Loucy (cell line): ENCODE data around the gene GNAL.

Experiments
- H2AFZ ChIP-seq: fragments of 200-600 bp; sonication (generic); 2 replicates; pipeline ENCODE4 v1.6.0; 2016; ENCODE audit warnings: antibody characterized with exemption, mild to moderate bottlenecking, low read length, moderate library complexity
- H3F3A ChIP-seq: fragments of 200-600 bp; 2 replicates; pipeline ENCODE4 v1.6.0; 2016; ENCODE audit warnings: antibody characterized with exemption, low read depth, mild to moderate bottlenecking
- H3K27me3 ChIP-seq: fragments of 200-600 bp; sonication (generic); 2 replicates; pipeline ENCODE4 v1.6.1; 2014; ENCODE audit warnings: low read length, mild to moderate bottlenecking; ENCODE audit not compliant: insufficient read depth, poor library complexity, severe bottlenecking
- H3K36me3 ChIP-seq: fragments of 200-600 bp; sonication (generic); 2 replicates; pipeline ENCODE4 v1.6.1; 2016; ENCODE audit warnings: low read length; ENCODE audit not compliant: insufficient read depth
- H3K4me1 ChIP-seq: fragments of 200-600 bp; sonication (generic); 2 replicates; pipeline ENCODE4 v1.5.1; 2014; ENCODE audit warnings: low read length, mild to moderate bottlenecking; ENCODE audit not compliant: insufficient read depth, poor library complexity, severe bottlenecking
- H3K4me2 ChIP-seq: fragments of 200-600 bp; sonication (generic); 2 replicates; pipeline ENCODE4 v1.6.0; 2014; ENCODE audit warnings: antibody characterized with exemption, low read length, low read depth, mild to moderate bottlenecking; ENCODE audit not compliant: poor library complexity, severe bottlenecking
- H3K4me3 ChIP-seq: fragments of 200-600 bp; sonication (generic); 2 replicates; pipeline ENCODE4 v1.5.1; 2014; ENCODE audit warnings: low read length, mild to moderate bottlenecking, mixed read lengths; ENCODE audit not compliant: poor library complexity, severe bottlenecking
- H3K79me2 ChIP-seq: fragments of 200-600 bp; sonication (generic); 2 replicates; pipeline ENCODE4 v1.6.1; 2014; ENCODE audit warnings: low read length; ENCODE audit not compliant: insufficient read depth
- H3K9ac ChIP-seq: fragments of 200-600 bp; sonication (generic); 2 replicates; pipeline ENCODE4 v1.6.0; 2014; ENCODE audit warnings: mild to moderate bottlenecking, low read depth, low read length, moderate library complexity; ENCODE audit not compliant: poor library complexity, severe bottlenecking
- H3K9me2 ChIP-seq: fragments of 200-600 bp; sonication (generic); replicated peaks from 2 replicates; pipeline ENCODE4 v1.6.1; 2016; ENCODE audit warnings: low read depth, low read length, mixed read lengths
- H3K9me3 ChIP-seq: fragments of 200-600 bp; sonication (generic); 2 replicates; pipeline ENCODE4 v1.6.1; 2014; ENCODE audit warnings: mild to moderate bottlenecking, antibody characterized with exemption, low read length, low read depth; ENCODE audit not compliant: insufficient read depth
- H4K20me1 ChIP-seq: fragments of 200-600 bp; sonication (generic); 2 replicates; pipeline ENCODE4 v1.6.0; 2014; ENCODE audit warnings: antibody characterized with exemption, low read length, mild to moderate bottlenecking; ENCODE audit not compliant: insufficient read depth, poor library complexity, severe bottlenecking
- EZH2phosphoT487 ChIP-seq: fragments of 200-600 bp; IDR thresholded peaks from 2 replicates; pipeline ENCODE4 v1.6.1; 2018; ENCODE audit warnings: antibody characterized with exemption, mild to moderate bottlenecking, moderate library complexity, borderline replicate concordance
- TF ChIP-seq, protein P1 (sequence below): fragments of 200-600 bp; sonication (generic); conservative IDR thresholded peaks from 2 replicates; pipeline ENCODE4 v1.5.1; 2014; ENCODE audit warnings: mild to moderate bottlenecking, antibody characterized with exemption, low read length

Gene GNAL

DNA sequence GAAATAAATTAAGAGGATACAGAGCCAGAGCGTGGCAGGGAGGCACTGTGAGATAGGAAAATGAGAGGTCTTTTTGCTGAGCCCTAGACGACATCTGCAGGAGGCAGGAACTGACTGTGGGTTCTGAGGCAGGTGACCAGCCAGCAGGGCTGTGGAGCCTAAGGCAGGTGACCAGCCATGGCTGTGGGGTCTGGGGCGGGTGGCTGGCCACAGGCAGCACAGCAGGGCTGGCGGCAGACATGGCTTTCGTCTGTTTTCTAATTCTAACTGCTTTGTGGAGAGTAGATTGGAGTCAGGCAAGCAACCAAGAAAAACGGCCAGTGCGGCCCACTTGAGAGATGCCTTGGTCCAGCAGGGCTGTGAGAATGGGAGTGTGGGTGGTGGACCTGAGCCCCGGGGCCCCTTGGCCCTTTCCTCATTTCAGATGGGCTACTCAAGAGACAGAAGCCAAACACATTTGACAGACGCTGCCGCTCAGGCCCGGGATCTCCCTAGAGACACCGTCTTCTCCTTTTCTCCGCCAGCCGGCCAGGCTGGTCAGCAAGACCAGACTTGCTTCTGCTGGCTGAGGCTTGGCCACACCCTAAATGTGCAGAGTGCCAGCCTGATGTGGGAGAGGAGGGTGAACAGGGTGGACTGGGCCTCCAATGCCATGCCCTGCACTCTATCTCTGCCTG, 19.7 kb upstream of the GNAL start:
- TF ChIP-seq EZH2phosphoT487: no peak
- TF ChIP-seq, protein P1, sequence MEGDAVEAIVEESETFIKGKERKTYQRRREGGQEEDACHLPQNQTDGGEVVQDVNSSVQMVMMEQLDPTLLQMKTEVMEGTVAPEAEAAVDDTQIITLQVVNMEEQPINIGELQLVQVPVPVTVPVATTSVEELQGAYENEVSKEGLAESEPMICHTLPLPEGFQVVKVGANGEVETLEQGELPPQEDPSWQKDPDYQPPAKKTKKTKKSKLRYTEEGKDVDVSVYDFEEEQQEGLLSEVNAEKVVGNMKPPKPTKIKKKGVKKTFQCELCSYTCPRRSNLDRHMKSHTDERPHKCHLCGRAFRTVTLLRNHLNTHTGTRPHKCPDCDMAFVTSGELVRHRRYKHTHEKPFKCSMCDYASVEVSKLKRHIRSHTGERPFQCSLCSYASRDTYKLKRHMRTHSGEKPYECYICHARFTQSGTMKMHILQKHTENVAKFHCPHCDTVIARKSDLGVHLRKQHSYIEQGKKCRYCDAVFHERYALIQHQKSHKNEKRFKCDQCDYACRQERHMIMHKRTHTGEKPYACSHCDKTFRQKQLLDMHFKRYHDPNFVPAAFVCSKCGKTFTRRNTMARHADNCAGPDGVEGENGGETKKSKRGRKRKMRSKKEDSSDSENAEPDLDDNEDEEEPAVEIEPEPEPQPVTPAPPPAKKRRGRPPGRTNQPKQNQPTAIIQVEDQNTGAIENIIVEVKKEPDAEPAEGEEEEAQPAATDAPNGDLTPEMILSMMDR: no peak
- H3K9me3 ChIP-seq: no peaks in the 10 kb centered on the region

DNA sequence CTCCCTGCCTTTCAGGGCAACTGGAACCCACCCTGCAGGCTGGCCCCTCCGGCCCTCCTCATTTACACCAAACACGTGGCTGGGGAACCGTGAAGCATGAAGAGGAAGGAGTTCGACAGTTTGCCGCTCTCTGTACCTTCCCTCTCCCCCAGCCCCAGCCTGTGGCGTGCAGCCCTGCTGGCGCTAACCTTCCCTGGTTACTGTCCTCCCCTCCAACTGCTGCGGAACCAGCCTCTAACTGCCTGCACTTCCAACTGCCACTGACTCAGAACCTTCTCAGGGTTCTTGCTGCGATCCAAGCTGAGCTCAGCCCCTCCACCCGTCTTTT, 19.2 kb upstream of the GNAL start:
- Histone ChIP-seq H3K9ac (no peak overlapping the region), H3K36me3 (no peaks in the 10 kb centered on the region), H3K4me1 (no peaks in the 10 kb centered on the region), H3K9me3 (no peaks in the 10 kb centered on the region), H2AFZ (no peak overlapping the region), H3K79me2 (no peaks in the 10 kb centered on the region), H3K4me2 (no peak overlapping the region), H3K4me3 (no peak overlapping the region), H3F3A (no peaks in the 10 kb centered on the region), H3K9me2 (no peaks in the 10 kb centered on the region), H3K27me3 (no peaks in the 10 kb centered on the region), H4K20me1 (no peaks in the 10 kb centered on the region)
- TF ChIP-seq, protein P1: no peak
- TF ChIP-seq EZH2phosphoT487: no peak

More for the DNA sequence above, 19.7 kb upstream of the GNAL start:
- no peaks in the 10 kb centered on the region for H3K4me1 ChIP-seq
- no peaks in the 10 kb centered on the region for H3K36me3 ChIP-seq
- no peaks in the 10 kb centered on the region for H3K9me2 ChIP-seq
- H4K20me1 ChIP-seq: no peaks in the 10 kb centered on the region
- H3F3A ChIP-seq: no peaks in the 10 kb centered on the region
- H3K79me2 ChIP-seq: no peaks in the 10 kb centered on the region
- no peak overlapping the region for H3K4me3 ChIP-seq
- no peak overlapping the region for H2AFZ ChIP-seq
- no peaks in the 10 kb centered on the region for H3K27me3 ChIP-seq
- no peak overlapping the region for H3K4me2 ChIP-seq
- no peak overlapping the region for H3K9ac ChIP-seq

- TF ChIP-seq, protein P1: no peak
- no peak for TF ChIP-seq EZH2phosphoT487
- no peak overlapping the region for H3K4me3 ChIP-seq
- H3K9me2 ChIP-seq: no peaks in the 10 kb centered on the region
Observed at GRCh38 chr18:11671156-11671555, 17.9 kb upstream of the GNAL start.

More at GRCh38 chr18:11671156-11671555, 17.9 kb upstream of the GNAL start:
- Histone ChIP-seq H4K20me1 (no peaks in the 10 kb centered on the region), H3K4me2 (no peak overlapping the region), H3K36me3 (no peaks in the 10 kb centered on the region), H2AFZ (no peak overlapping the region), H3K79me2 (no peaks in the 10 kb centered on the region), H3F3A (no peaks in the 10 kb centered on the region), H3K27me3 (no peaks in the 10 kb centered on the region), H3K4me1 (no peaks in the 10 kb centered on the region), H3K9me3 (no peaks in the 10 kb centered on the region), H3K9ac (no peak overlapping the region)
